Thoracic aorta (tissue), 2 donors: ENCODE measurements around the gene LRRC37A2. TPM values are rescaled to one million over a fixed set of nuclear protein-coding genes. Genes with fewer than 3 reads are reported as not detected.
"Not testable (repeated sequence)": the region's sequence is repeated elsewhere in the genome, so short reads cannot be mapped to it uniquely, and the experiment has no call there.

ENCODE experiments used
- ATAC-seq: fragments of 150-250 bp; one replicate; pipeline ENCODE4 v1.8.0; 2017; ENCODE audit warnings: low read depth; ENCODE audit not compliant: insufficient number of reproducible peaks, low FRiP score
- DNase-seq: peaks from one replicate; pipeline ENCODE4 v3.0.0-alpha.2; 2020; ENCODE audit warnings: low spot score
- H3K27ac ChIP-seq, 2 donors: fragments of 200-600 bp; sonication (generic); 1 replicate in 1 of 2; 2 replicates in 1 of 2; pipeline ENCODE4 v1.5.1; 2016; ENCODE audit warnings: mild to moderate bottlenecking in 2 of 2, moderate library complexity in 2 of 2
- H3K27me3 ChIP-seq: fragments of 200-600 bp; sonication (generic); replicated peaks from 2 replicates; pipeline ENCODE4 v1.6.0; 2016; ENCODE audit warnings: mild to moderate bottlenecking; ENCODE audit not compliant: insufficient read depth
- H3K36me3 ChIP-seq: fragments of 200-600 bp; sonication (generic); one replicate; pipeline ENCODE4 v1.5.1; 2016
- H3K4me1 ChIP-seq, 2 donors: fragments of 200-600 bp; sonication (generic); 1 replicate in 1 of 2; 2 replicates in 1 of 2; pipeline versions ENCODE4 v1.5.1 to v1.6.0; 2016; ENCODE audit warnings: low read depth in 2 of 2, mild to moderate bottlenecking in 1 of 2; ENCODE audit not compliant: control insufficient read depth in 1 of 2
- H3K4me3 ChIP-seq: fragments of 200-600 bp; sonication (generic); 2 replicates; pipeline ENCODE4 v1.5.1; 2016; ENCODE audit warnings: mild to moderate bottlenecking
- H3K9me3 ChIP-seq: fragments of 200-600 bp; sonication (generic); 2 replicates; pipeline ENCODE4 v1.5.1; 2016
- total RNA-seq, 2 donors: library from RNA; depleted of rRNA; stranded (reverse); fragments of >200 nt; gene quantifications; one replicate each; pipeline versions ENCODE4 v1.1.0 to v1.2.3, GENCODE V29; 2016

LRRC37A2 gene
- total RNA-seq, 2 donors from 2014 or later, result 11.1 to 14.3 TPM

- H3K27ac ChIP-seq, H3K4me3 ChIP-seq, DNase-seq, H3K27me3 ChIP-seq, H3K4me1 ChIP-seq, H3K36me3 ChIP-seq, H3K9me3 ChIP-seq, ATAC-seq: not testable (repeated sequence)
These were observed 54.0 kb downstream of the LRRC37A2 start for GRCh38 chr17:46566284-46566683.

- not testable (repeated sequence) for H3K4me3 ChIP-seq, H3K27ac ChIP-seq, H3K9me3 ChIP-seq, H3K4me1 ChIP-seq, H3K36me3 ChIP-seq, ATAC-seq, H3K27me3 ChIP-seq, DNase-seq
These were observed 54.7 kb downstream of the LRRC37A2 start for GRCh38 chr17:46566980-46567379.

GRCh38 chr17:46571796-46572195 lies 59.5 kb downstream of the LRRC37A2 start:
- H3K4me1 ChIP-seq, H3K27ac ChIP-seq, H3K36me3 ChIP-seq, DNase-seq, H3K27me3 ChIP-seq, H3K4me3 ChIP-seq, ATAC-seq, H3K9me3 ChIP-seq: not testable (repeated sequence)

GRCh38 chr17:46579083-46580075 lies 67.1 kb downstream of the LRRC37A2 start, which contains the start of gene ARL17A:
TSS of gene ARL17A (minus strand) at chr17:46579691. CDS start at chr17:46576322, 3,369 bp downstream.
- Histone ChIP-seq H3K4me3 (peak within 1 kb of the TSS; percentile 55), H3K27ac (peak within 1 kb of the TSS in 1 of 2 donors; percentile 58)
- not testable (repeated sequence) for H3K4me1 ChIP-seq, H3K27me3 ChIP-seq, H3K36me3 ChIP-seq, H3K9me3 ChIP-seq
- ATAC-seq (peak; percentile 98), DNase-seq (peak; percentile 31)

- Histone ChIP-seq H3K4me3 (peak overlapping the region; percentile 55), H3K27ac (peak overlapping the region in 1 of 2 donors; percentile 58)
- H3K9me3 ChIP-seq, ATAC-seq, H3K4me1 ChIP-seq, H3K36me3 ChIP-seq, DNase-seq, H3K27me3 ChIP-seq: not testable (repeated sequence)
These were observed 67.8 kb downstream of the LRRC37A2 start for GRCh38 chr17:46580082-46580481.

DNA sequence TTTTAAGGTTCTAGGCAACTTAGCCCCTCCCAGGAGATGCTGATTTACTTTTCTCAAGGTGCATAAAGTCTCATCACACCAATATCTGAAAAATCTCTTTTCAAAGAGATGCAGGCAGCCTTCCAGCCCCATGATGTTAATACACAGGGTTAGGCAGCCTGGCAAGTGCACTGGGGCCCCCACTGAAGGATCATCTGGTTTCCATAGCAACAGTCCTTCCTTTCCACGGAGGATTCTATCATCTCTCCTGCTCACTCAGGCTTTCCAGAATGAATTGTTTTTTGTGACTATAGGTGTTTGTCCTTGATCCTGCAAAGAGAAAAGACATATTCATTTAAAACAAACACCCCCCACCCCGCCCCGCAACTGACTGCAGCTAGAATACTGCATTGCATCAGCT lies 73.2 kb downstream of the LRRC37A2 start:
- DNase-seq, H3K27ac ChIP-seq, ATAC-seq, H3K4me3 ChIP-seq, H3K9me3 ChIP-seq, H3K27me3 ChIP-seq, H3K36me3 ChIP-seq, H3K4me1 ChIP-seq: not testable (repeated sequence)

DNA sequence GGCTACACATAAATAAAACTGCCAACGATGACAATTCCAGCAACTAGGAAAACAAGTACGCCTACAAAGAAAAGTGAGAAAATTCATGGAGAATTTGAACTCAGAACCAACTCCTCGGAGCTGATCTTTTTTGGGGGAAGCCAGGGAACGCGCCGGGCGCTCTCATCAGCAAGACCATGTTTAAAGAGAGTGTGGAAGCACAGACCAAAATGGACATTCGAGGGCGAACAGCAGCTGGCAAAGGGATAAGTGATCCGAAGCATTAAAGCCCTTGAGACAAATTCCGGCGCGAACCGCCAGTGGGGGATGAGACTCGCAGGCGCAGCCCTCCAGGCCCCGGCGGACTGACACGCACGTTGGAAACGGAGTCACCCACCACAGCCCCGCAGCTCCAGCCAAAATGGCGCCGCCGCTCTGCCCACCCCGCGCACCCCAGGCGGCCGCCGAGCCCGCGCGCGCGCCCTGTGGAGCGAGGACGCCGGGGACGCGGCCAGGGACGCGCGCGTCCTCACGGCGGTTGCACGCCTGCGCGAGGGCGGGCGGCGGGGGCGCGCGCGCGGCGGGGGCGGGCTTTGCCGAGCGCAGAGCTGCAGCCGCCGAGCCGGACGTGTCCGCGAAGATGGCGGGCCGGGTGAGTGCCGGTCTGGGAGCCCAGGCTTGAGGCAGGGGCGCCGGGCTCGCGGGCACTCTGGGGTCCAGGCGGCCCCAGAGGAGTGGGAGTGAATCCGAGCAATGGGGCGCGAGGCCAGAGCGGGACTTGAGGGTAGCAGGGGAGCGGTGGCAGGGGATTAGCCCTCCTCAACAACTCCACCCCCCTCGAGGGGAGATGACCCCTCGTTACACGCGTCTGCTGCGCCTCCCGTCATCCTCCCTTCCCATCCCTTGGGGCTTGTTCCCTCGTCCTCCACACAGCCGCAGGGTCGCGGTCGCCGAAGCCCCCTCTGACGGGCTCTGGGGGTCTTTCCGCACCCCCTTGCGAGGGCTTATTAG lies 78.2 kb downstream of the LRRC37A2 start, which contains the start of gene NSF:
TSS of gene NSF (plus strand) at position 513 of the 990 bp plus-strand sequence. CDS start at position 620, 107 bp downstream.
- H3K9me3 ChIP-seq, H3K27ac ChIP-seq, H3K4me1 ChIP-seq, H3K4me3 ChIP-seq, H3K36me3 ChIP-seq, DNase-seq, H3K27me3 ChIP-seq: not testable (repeated sequence)
- ATAC-seq, result peak; percentile 74

GRCh38 chr17:46591332-46591731 lies 79.1 kb downstream of the LRRC37A2 start:
- H3K4me1 ChIP-seq, DNase-seq, H3K4me3 ChIP-seq, H3K27me3 ChIP-seq, H3K9me3 ChIP-seq, H3K36me3 ChIP-seq, H3K27ac ChIP-seq: not testable (repeated sequence)
- ATAC-seq, result peak; percentile 50

GRCh38 chr17:46598344-46598931 lies 86.2 kb downstream of the LRRC37A2 start:
- DNase-seq, H3K27me3 ChIP-seq, ATAC-seq, H3K4me3 ChIP-seq, H3K36me3 ChIP-seq, H3K27ac ChIP-seq, H3K4me1 ChIP-seq, H3K9me3 ChIP-seq: not testable (repeated sequence)

GRCh38 chr17:46600767-46601166 lies 88.5 kb downstream of the LRRC37A2 start:
- not testable (repeated sequence) for H3K4me1 ChIP-seq, H3K4me3 ChIP-seq, DNase-seq, H3K9me3 ChIP-seq, H3K27ac ChIP-seq, H3K27me3 ChIP-seq, H3K36me3 ChIP-seq, ATAC-seq

GRCh38 chr17:46603125-46603524 lies 90.9 kb downstream of the LRRC37A2 start:
- not testable (repeated sequence) for H3K9me3 ChIP-seq, H3K27me3 ChIP-seq, H3K4me1 ChIP-seq, H3K27ac ChIP-seq, H3K36me3 ChIP-seq, H3K4me3 ChIP-seq, ATAC-seq, DNase-seq
